HG03457 (cell line): ENCODE measurements around the gene CKAP5.
"Not testable (repeated sequence)": the region's sequence is repeated elsewhere in the genome, so short reads cannot be mapped to it uniquely, and the experiment has no call there.

ENCODE experiments used
- ATAC-seq: cut with Tn5 transposase; IDR thresholded peaks from one replicate; pipeline ENCODE4 v1.9.1; 2021; ENCODE audit warnings: moderate number of reproducible peaks; ENCODE audit not compliant: unreplicated experiment

CKAP5 gene

DNA sequence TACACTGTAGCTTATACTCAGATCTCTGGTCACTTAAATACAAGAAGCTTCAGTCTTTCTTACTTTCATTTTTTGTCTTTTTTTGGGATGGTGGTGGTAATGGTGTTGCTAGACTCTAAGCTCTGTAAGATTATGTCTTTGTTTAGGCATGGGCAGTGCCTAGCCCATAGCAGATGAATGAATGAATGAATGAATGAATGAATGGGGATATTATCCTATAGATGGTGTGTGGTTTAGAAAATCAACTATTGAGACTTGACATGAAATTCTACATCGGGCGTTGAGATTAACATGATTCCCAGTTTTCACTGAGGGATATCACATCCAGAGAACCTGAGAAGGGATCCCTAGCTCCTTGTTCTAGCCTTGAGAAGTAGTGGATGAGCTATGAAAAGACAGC, 9.8 kb upstream of the CKAP5 start:
- ATAC-seq: no peak

DNA sequence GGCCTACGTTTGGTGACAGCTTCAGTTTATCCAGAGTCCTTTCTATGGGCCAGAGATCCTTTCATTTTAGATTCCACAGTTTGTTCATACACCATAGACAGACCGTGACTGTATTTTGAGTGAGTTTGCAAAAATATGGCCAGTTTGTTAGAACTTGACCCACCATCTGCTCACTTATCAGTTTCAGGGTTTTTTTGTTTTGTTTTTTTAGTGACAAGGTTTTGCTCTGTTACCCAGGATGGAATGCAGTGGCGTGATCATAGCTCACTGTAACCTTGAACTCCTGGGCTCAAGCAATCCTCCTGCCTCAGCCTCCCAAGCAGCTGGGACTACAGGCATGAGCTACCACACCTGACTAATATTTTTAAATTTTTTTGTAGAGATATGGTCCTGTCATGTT, 9.1 kb upstream of the CKAP5 start:
- no peak for ATAC-seq

DNA sequence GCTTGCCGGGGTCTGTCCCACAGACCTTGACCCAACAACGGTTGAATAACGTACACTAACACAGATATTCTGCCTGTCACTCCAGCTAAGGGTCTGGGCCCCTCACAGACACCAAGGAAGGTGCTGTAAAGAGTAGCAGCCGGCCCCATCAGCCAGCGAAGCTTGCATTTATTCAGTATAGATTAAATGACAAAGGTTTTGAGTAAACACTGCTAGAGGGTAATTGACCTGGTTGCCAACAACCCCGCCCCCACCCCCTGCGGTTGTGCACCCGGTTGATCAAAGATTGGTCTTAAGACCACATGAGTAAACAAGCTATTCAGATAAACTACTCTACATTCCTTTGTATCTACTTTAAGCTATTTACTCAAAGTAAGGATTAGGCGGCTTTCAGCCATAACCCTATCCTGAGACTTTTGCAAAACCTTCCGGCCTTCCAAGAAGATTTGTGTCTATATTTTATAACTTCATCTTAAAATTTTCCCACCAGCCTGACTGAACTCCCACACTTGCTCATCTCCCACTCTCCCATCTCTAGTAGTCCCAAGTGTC, 4.8 kb upstream of the CKAP5 start:
- ATAC-seq: no peak

DNA sequence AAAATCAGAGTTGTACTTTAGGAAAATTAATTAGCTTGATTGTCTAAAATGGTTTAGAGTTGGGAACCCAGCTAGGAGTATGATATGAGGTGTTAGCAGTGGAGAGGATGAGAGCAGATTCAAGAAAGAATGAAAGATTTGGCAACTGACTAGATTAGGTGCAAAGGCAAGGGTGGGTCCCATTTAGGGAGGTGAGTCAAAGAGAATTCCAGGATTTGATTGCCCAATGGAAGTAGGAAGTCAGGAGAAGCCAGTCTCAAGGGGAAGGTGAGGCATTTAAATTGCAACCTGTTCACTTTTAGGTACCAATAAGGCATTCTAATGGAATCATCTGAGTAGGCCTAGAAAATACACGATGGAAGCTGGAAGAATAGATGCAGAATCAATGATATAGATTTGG, 3.6 kb upstream of the CKAP5 start:
- ATAC-seq: no peak

DNA sequence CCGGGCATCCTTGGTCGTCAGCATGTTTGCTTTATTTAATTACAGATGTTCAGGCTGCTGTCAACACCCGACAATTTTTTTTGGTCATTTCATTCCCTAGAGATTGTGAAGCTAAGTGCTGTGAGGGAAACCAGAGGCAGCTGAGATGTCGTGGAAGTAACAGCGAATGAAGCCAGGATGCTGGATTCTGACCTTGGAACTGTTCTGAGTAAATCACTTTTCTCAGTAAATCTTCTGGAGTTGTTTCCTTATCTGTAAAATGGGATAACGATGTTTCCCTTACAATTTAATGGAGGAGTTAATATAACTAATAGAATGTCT, 390 bp upstream of the CKAP5 start:
- ATAC-seq: no peak

DNA sequence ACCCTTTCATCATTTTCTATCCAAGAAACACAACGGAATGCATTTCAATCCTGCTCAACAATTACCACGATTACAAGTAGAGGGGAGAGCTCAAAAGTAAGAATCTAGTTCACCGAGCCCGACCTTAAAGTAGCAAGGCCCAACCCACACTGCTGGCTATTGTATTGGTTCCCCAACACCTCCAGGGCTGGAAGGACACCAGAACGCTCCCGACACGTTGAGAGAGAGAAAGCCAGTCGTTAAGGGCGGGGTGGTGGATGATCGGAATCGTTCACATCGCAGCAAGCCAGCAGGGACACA, 690 bp downstream of the CKAP5 start:
- ATAC-seq: no peak

DNA sequence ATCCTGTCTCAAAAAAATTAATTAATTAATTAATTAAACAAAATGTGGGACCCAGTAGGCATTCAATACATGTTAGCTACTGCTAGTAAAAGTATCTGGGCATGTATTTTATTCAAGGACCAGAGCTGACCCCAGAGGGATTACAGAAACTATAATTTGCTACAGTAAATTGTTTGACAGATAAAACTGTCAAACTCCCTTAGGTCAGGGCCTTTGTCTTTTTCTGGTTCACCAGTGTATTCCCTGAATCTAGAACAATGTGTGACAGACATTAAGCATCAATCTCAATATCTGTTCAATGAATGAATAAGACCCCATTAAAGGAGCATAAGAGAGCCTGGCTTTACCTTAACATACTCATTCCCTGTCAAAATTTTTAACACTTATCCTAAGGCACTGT, 6.0 kb downstream of the CKAP5 start:
- no peak for ATAC-seq

DNA sequence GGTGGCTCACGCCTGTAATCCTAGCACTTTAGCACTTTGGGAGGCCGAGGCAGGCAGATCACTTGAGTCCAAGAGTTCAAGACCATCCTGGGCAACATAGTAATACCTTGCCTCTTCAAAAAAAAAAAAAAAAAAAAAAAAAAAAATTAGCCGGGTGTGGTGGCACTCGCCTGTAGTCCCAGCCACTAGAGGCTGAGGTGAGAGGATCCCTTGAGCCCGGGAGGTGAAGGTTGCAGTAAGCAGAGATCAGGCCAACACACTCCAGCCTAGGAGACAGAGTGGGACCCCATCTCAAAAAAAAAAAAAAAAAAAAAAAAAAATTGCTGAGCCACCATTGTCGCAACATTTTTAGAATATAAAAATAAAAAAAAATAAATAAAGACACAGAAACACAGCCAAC, 7.6 kb downstream of the CKAP5 start:
- no peak for ATAC-seq

DNA sequence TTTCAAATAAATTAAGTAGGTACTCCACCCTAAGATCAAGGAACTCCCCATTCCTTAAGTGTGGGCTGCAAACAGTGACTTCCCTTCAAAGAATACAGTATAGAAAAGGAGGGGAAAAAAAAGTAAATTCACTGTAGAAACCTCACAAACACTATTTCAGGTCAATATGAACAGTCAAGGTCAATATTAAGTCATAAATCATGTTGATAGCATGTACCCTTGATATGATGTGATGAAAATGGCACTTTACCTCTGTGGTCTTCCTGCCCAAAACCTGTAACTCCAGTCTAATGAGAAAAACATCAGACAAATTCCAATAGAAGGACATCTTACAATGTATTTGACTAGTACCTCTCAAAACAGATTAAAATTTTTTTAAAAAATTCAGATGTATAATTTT, 8.2 kb downstream of the CKAP5 start:
- ATAC-seq: no peak

DNA sequence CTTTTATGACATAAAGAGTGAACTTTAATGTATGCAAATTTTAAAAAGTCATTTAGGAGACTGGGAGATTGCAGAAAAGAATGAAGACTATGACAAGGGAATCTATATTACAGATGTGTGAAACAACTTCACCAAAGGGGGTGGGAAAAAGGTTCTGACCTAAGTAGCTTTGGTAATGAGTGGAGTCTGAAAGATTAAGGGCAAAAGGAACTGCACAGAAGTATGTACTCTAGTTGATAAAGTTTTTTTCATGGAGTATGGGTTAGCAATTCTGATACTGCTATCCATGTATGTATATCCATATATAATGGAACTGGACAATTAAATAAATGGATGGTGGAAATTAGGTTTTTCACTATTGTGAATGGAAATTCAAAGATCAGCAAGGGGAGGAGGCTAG, 9.2 kb downstream of the CKAP5 start:
- no peak for ATAC-seq

DNA sequence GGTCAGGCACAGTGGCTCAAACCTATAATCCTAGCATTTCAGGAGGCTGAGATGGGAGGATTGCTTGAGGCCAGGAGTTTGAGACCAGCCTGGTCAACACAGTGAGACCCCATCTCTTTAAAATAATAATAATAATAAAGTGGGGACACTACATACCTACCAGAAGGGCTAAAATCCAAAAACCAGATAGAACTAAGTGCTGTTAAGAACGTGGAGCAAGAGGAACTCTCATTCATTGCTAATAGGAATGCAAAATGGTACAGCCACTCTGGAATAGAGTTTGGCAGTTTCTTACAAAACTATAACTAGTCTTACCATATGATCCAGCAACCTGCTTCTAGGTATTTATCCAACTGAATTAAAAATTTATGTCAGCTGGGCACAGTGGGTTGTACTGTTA, 9.6 kb downstream of the CKAP5 start:
- no peak for ATAC-seq

DNA sequence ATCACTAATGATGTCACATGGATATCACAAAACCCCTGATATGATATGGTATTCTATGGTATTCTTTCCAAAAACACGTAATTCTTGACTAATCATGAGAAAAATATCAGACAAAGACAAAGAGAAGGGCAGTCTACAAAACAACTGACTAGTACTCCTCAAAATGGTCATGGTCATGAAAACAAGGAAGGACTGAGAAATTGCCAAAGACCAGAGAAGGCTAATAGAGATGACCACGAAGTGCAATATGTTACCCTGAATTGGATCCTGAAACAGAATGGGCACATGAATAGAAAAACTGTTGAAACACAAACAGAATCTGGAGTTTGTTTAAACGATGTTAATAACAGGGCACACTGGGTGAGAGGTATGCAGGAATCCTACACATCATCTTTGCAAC, 10.2 kb downstream of the CKAP5 start:
- ATAC-seq: no peak

DNA sequence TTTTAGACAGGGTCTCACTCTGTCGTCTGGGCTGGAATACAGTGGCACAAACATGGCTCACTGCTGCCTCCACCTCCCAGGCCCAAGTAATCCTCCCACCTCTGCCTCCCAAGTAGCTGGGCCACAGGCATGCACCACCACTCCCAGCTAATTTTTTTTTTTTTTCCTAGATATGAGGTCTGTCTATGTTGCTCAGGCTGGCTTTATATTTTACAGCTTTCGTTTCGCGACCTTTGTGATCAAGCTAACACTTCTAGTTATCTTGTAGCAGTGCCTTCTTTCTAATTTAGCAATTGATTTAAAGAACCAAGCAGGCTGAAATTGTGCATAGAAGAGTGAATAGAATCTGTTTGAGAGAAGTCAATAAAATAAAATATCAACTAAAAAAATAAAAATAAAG, 11.3 kb downstream of the CKAP5 start:
- ATAC-seq: no peak

DNA sequence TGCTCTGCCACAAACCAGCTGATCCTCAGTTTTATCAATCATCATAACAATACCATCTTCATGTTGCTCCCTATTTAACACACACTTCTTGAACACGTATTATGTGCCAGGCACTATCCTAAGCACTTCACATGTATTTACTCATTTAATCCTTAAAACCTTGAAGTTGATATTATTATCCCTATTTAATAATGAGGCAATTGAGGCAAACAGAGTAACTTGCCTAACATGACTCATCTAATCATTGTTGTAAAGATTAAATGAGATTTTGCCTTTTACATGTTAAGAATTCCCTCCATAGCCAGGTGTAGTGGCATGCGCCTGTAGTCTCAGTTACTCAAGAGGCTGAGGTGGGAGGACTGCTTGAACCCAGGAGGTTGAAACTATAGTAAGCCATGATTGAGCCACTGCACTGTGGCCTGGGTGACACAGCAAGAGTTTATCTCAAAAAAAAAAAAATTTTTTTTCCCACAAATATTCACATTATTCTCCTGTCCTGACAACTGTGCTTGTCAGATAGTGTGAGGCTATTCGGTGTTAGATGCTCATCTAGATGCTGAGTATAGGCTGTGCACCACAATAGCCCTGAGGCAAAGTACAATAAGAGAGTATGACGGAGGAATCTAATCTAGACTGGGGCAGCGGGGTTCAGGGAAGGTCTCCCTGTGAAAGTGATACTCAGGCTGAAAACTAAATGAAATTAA, 13.4 kb downstream of the CKAP5 start:
- no peak for ATAC-seq

DNA sequence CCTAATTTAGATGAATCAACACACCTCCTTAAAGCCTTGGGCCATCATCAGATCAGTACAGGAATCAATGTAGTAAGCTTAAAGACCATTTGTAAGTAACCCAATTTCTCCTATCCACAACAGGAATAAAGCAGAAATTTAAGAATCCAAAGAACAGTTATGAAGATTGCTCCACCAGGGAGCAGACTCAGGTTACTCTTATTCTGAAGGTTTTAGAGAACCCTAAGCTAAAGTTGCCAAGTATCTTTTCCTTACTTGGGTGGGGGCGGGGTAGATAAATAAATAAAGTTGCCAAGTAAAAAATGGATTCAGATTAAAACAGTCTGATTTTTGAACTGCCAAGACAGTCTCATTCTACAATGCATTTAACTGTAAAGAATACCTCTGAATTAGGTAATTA, 18.1 kb downstream of the CKAP5 start:
- ATAC-seq: no peak

DNA sequence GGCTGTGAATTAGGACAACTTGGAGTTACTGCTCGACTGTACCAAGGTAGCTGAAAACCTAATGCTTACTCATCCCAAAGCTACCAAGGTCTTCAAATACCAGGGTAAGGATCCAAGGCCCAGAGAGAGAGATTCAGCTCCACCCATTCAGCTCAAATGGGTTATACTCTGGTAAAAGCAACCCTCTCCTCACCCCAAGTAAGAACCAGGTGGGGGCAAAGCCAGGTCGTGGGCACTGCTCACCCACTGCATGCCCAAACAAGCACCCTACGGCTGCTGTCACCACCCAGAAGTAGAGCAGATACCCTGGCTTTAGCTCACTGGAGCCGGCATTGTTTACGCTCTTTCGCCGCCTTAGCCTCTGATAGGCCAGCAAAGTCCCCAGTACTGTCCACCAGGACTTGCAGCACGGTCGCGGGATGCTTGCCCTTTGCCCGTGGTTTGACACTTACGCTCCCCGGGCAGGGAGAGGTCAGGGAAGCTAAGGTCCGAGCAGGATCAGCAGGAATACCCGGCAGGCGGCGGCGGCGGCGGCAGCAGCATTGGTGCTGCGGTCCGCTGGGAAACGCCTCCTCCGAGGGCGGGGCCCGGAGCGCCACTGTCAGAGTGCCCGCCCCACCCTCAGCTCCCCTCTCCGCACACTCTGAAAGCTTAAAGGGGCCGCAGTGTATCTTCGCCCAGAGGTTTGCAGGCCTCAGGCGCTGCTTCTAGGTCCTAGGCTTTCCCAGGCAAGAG, 19.6 kb downstream of the CKAP5 start:
- peak; percentile 75 for ATAC-seq

DNA sequence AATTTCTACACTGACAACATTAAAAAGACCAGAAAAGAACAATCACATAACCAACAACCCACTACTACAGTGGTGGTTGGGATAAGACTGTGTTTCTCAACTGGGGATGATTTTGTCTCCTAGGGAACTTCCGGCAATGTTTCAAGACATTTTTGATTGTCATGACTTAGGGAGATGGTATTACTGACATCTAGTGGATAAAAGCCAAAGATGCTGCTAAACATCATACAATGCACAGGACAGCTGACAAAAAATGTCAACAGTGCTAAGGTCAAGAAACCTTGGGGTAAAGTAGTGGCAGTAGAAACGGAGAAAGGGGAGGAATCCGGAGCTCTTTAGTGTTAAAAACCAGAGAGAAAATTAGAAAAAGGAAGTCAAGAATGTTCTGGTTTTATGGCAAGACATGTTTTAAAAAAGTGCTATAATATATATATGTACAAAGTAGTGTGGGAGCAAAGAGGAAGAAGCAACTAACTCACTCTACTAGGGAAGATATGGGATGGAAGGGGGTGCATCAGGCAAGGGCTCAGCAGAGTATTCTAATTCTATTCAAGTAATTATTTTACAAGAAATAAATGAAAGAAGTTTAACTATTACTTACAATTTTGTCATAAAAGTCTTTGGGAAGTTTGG, 37.2 kb downstream of the CKAP5 start:
- ATAC-seq: no peak

DNA sequence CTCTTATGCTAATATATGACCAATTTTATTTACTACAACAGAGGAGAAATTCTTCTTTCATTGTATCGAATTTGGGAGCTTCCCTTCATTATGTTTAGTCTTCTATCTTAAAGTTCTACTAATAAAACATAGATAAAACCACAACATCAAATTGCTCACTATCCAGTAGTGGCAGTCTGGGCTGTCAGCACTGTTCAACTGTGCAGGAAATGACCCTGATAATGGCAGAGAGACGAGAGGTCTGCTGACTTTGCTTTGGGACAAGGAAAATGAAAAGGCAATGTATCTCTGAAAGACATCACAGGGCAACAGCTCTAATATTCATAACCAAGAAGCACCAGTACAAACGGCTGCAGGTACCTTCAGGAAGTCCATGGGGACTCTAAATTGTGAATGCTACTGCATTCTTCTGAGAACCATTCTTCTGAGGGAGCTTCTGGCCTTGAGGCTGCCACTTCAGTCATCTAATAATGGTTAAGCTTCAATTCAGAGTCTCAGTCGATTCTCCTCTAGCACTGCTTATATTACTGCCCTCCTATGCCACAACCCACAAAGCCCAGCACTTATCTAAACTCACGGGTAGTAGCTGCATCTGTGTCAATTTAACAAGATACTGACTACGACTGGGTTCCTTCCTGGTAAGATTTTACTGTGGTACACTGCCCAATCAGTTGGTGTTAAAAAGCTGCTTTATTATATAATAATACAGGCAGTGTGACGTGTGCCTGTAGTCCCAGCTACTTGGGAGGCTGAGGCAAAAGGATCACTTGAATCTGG, 44.2 kb downstream of the CKAP5 start:
- no peak for ATAC-seq

DNA sequence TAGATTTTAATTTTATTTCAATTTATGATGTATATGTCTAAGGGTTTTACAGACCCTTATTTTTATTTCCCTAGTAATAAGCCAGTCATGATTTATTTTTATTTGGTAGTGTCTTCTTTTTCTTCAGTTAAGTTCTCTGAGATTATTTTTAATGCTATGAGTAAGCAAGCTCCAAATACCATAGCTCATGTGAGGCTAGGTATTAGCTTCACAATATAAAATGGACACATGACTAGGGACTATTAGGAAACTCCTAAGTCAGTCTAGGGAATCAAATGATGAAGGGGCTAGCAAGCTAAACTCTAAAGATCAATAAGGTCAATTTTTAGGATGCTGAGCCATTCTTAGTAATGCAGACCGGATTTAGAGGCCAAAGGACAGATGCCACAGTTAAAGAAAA, 45.9 kb downstream of the CKAP5 start:
- no peak for ATAC-seq

DNA sequence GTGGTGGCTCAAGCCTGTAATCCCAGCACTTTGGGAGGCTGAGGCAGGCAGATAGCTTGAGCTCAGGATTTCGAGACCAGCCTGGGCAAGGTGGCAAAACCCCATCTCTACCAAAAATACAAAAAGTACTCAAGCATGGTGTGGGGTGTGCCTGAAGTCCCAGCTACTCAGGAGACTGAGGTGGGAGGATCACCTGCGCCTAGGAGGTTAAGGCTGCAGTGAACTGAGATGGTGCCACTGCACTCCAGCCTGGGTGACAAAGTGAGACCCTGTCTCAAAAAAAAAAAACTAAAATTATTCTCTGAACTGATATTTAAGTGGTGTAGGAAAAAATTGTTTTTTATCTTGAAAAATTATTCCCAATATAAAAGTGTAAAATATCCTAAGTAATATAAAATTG, 46.4 kb downstream of the CKAP5 start:
- not testable (repeated sequence) for ATAC-seq

DNA sequence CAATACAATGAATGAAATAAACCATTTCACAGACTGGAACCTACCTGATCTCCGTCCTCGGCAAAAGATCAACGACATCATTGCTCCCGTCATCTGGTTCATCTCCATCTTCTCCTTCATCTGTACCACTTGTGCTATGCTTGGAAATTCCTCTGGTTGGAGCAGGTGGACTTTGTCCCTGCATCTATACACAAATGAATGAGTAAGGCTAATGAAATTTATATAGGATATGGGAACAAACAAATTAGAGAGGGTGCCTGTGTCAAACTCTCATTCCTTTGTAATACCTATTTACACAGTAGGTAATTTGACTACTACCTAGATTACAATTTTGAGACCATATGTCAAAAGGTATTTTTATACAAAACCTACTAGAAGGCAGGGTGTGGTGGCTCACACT, 67.7 kb downstream of the CKAP5 start:
- no peak for ATAC-seq

DNA sequence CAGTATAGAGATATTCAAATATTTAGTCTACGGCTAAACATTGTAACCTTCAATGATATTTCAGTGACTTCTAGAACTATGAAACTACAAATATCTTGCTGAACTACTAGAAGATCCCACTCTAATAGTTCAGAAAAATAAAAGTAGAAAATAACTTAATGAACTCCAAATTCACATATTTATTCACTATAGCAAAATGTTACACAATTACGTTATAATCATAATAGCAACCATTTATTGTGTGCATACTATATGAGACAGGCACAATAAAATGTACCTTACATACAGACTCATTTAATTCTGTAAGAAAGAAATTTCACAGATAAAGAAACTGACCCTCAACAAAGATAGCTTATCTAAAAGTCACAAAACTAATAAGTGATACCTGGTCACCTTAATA, 69.2 kb downstream of the CKAP5 start:
- no peak for ATAC-seq
